Measurements from ENCODE around the gene KCNA1.
A peak's percentile ranks its signal among the peaks of the same experiment; 100 is the strongest.
"Not testable (repeated sequence)": the region's sequence is repeated elsewhere in the genome, so short reads cannot be mapped to it uniquely, and the experiment has no call there.

KCNA1 gene

GRCh38 chr12:4909734-4910501 lies at the start of gene KCNA1:
Gene KCNA1 (plus strand): TSS chr12:4909905. CDS start chr12:4911379, 1,474 bp downstream.
- DNase-seq, result peak; percentile 80 to 88

GRCh38 chr12:4860741-4861140 lies 49.0 kb upstream of the KCNA1 start:
- DNase-seq, result no peak

GRCh38 chr12:4862809-4863208 lies 46.9 kb upstream of the KCNA1 start:
- no peak for DNase-seq

GRCh38 chr12:4864575-4864974 lies 45.1 kb upstream of the KCNA1 start:
- no peak for DNase-seq

- no peak for DNase-seq
These were observed 44.5 kb upstream of the KCNA1 start for GRCh38 chr12:4865246-4865645.

- peak in 1 of 2 experiments; percentile 79 for DNase-seq
These were observed 43.4 kb upstream of the KCNA1 start for GRCh38 chr12:4866299-4866698.

GRCh38 chr12:4867384-4867783 lies 42.3 kb upstream of the KCNA1 start:
- DNase-seq, result no peak

GRCh38 chr12:4870423-4870822 lies 39.3 kb upstream of the KCNA1 start:
- DNase-seq, result no peak

- no peak for DNase-seq
These were observed 38.2 kb upstream of the KCNA1 start for GRCh38 chr12:4871514-4871913.

GRCh38 chr12:4873947-4874346 lies 35.8 kb upstream of the KCNA1 start:
- no peak for DNase-seq

- DNase-seq, result no peak
These were observed 35.0 kb upstream of the KCNA1 start for GRCh38 chr12:4874671-4875070.

- DNase-seq, result not testable (repeated sequence)
These were observed 30.2 kb upstream of the KCNA1 start for GRCh38 chr12:4879481-4879880.

GRCh38 chr12:4881266-4882064 lies 28.2 kb upstream of the KCNA1 start:
- peak; percentile 69 to 89 for DNase-seq

- DNase-seq, result no peak
These were observed 17.8 kb upstream of the KCNA1 start for GRCh38 chr12:4891866-4892265.

- DNase-seq, result no peak
These were observed 17.3 kb upstream of the KCNA1 start for GRCh38 chr12:4892418-4892817.

- DNase-seq, result no peak
These were observed 15.7 kb upstream of the KCNA1 start for GRCh38 chr12:4894019-4894418.

- DNase-seq, result peak in 1 of 2 experiments; percentile 66
These were observed 10.3 kb upstream of the KCNA1 start for GRCh38 chr12:4899364-4899763.

GRCh38 chr12:4900327-4900726 lies 9.4 kb upstream of the KCNA1 start:
- DNase-seq, result peak; percentile 62 to 80

GRCh38 chr12:4905316-4905715 lies 4.4 kb upstream of the KCNA1 start:
- no peak for DNase-seq

- peak; percentile 86 to 93 for DNase-seq
These were observed 858 bp upstream of the KCNA1 start for GRCh38 chr12:4908684-4909409.

- no peak for DNase-seq
These were observed 333 bp upstream of the KCNA1 start for GRCh38 chr12:4909410-4909733.

- peak; percentile 17 to 58 for DNase-seq
These were observed 1.0 kb downstream of the KCNA1 start for GRCh38 chr12:4910502-4911315.

Measured in NCI-H446 (cell line).